ENCODE results near the gene SLC22A16. TPM values are rescaled to one million over a fixed set of nuclear protein-coding genes. Genes with fewer than 3 reads are reported as not detected.

SLC22A16 gene
- total RNA-seq, 1 experiment from 2014 or later = not detected

- ChIA-PET CTCF (no interaction called here), POLR2A (ENCODE audit: unreplicated experiment) (no interaction called here)
- intact Hi-C loops (cut with micrococcal nuclease) = no loop called here
- peaks cover 33% of the 10 kb centered on the region for H3K4me1 ChIP-seq (ENCODE audit: insufficient read depth, low read length)
- TF ChIP-seq, protein P1, sequence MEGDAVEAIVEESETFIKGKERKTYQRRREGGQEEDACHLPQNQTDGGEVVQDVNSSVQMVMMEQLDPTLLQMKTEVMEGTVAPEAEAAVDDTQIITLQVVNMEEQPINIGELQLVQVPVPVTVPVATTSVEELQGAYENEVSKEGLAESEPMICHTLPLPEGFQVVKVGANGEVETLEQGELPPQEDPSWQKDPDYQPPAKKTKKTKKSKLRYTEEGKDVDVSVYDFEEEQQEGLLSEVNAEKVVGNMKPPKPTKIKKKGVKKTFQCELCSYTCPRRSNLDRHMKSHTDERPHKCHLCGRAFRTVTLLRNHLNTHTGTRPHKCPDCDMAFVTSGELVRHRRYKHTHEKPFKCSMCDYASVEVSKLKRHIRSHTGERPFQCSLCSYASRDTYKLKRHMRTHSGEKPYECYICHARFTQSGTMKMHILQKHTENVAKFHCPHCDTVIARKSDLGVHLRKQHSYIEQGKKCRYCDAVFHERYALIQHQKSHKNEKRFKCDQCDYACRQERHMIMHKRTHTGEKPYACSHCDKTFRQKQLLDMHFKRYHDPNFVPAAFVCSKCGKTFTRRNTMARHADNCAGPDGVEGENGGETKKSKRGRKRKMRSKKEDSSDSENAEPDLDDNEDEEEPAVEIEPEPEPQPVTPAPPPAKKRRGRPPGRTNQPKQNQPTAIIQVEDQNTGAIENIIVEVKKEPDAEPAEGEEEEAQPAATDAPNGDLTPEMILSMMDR (conservative IDR thresholded peaks at IDR 0.05; ENCODE audit: low read depth, low read length) = no peak
- TF ChIP-seq EZH2 (IDR thresholded peaks at IDR 0.05; ENCODE audit: low read length, unreplicated experiment) (no peak), EZH2phosphoT487 (IDR thresholded peaks at IDR 0.05; ENCODE audit: borderline replicate concordance, low read length) (no peak)
- no peak overlapping the region for H3K9ac ChIP-seq (ENCODE audit: low read length)
- no peaks in the 10 kb centered on the region for H3K27me3 ChIP-seq (ENCODE audit: low read length)
- H3F3A ChIP-seq (ENCODE audit: low read length, unreplicated experiment) = no peaks in the 10 kb centered on the region
- DNase-seq (no peak), ATAC-seq (no peak)
- H4K20me1 ChIP-seq (ENCODE audit: low read length) = no peaks in the 10 kb centered on the region
- H2AFZ ChIP-seq (ENCODE audit: low read length) = no peak overlapping the region
- H3K9me3 ChIP-seq (ENCODE audit: low read length) = no peaks in the 10 kb centered on the region
- H3K9me2 ChIP-seq (replicated peaks; ENCODE audit: low read length) = no peaks in the 10 kb centered on the region
- no peaks in the 10 kb centered on the region for H3K36me3 ChIP-seq (ENCODE audit: low read depth, low read length)
- no peak overlapping the region for H3K4me2 ChIP-seq (ENCODE audit: low read length)
- no peak overlapping the region for H3K4me3 ChIP-seq (ENCODE audit: low read length)
- H3K79me2 ChIP-seq (ENCODE audit: low read length) = no peaks in the 10 kb centered on the region
- no peak overlapping the region for H3K27ac ChIP-seq (ENCODE audit: low read length)
- BruUV-seq (replicated peaks) = no TSS peak
These were observed 44.7 kb upstream of the SLC22A16 start for GRCh38 chr6:110520992-110521543.

DNA sequence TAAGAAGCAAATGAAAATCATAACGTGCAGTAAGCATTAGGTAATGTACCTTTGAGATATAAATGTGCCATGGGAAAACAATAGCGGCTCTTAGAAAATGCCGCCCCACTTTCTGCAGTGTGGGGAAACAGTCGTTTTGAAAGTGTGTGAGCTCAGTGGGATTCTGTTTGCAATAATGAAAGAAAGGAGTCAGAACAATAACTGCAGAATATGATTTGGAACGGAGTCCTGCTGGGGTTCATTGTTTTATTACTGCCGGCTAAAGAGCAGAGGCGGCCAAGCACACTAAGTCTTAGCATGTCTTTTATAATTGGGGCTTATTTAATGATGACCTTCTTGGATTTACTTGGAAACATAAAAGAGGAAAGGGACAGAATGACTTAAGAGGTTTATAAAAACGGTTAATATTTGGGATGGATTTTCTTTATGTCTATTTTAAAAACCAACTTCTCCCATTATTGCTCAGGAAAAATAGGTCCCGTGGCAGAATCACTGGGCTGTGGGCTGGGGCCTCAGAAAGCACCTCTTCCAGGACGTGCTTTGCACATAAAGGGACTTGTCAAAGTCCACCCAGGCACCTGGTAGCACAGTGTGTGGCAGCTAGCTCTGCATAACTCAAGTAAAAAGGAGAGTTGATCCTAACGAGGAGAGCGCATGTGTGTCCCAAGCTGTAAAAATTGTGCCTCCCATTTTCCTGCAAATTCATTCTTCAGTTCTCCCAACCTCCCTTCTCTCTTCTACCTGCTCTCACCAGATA, 44.0 kb upstream of the SLC22A16 start:
- ChIA-PET POLR2A (ENCODE audit: unreplicated experiment) (no interaction called here), CTCF (no interaction called here)
- Histone ChIP-seq H3K4me2 (ENCODE audit: low read length) (no peak overlapping the region), H3K9me2 (replicated peaks; ENCODE audit: low read length) (no peaks in the 10 kb centered on the region), H3F3A (ENCODE audit: low read length, unreplicated experiment) (no peaks in the 10 kb centered on the region), H3K36me3 (ENCODE audit: low read depth, low read length) (no peaks in the 10 kb centered on the region), H3K27me3 (ENCODE audit: low read length) (no peaks in the 10 kb centered on the region), H3K27ac (ENCODE audit: low read length) (no peak overlapping the region), H3K4me3 (ENCODE audit: low read length) (no peak overlapping the region), H3K79me2 (ENCODE audit: low read length) (no peaks in the 10 kb centered on the region), H2AFZ (ENCODE audit: low read length) (no peak overlapping the region), H3K9me3 (ENCODE audit: low read length) (no peaks in the 10 kb centered on the region), H3K9ac (ENCODE audit: low read length) (no peak overlapping the region), H3K4me1 (ENCODE audit: insufficient read depth, low read length) (peaks cover 33% of the 10 kb centered on the region), H4K20me1 (ENCODE audit: low read length) (no peaks in the 10 kb centered on the region)
- TF ChIP-seq, protein P1 (conservative IDR thresholded peaks at IDR 0.05; ENCODE audit: low read depth, low read length) = no peak
- TF ChIP-seq EZH2 (IDR thresholded peaks at IDR 0.05; ENCODE audit: low read length, unreplicated experiment) (no peak), EZH2phosphoT487 (IDR thresholded peaks at IDR 0.05; ENCODE audit: borderline replicate concordance, low read length) (no peak)
- DNase-seq (no peak), ATAC-seq (no peak)
- no TSS peak for BruUV-seq (replicated peaks)
- intact Hi-C loops (cut with micrococcal nuclease) = no loop called here

Measured in PC-3 (cell line).